ENCODE data around the gene KLC1. TPM values are rescaled to one million over a fixed set of nuclear protein-coding genes. Genes with fewer than 3 reads are reported as not detected.

KLC1 gene
- total and polyA plus RNA-seq, 7 donors: 25.0 to 399 (median 216) TPM

- no peak overlapping the region for H3K27ac ChIP-seq
- no peak for TF ChIP-seq EP300 (IDR thresholded peaks at IDR 0.05)
- no peak for TF ChIP-seq CTCF (IDR thresholded peaks at IDR 0.05)
- TF ChIP-seq POLR2AphosphoS5 (IDR thresholded peaks at IDR 0.05): no peak
- TF ChIP-seq POLR2A (IDR thresholded peaks at IDR 0.05): no peak
These were observed 101.6 kb downstream of the KLC1 start for GRCh38 chr14:103730490-103731035.

DNA sequence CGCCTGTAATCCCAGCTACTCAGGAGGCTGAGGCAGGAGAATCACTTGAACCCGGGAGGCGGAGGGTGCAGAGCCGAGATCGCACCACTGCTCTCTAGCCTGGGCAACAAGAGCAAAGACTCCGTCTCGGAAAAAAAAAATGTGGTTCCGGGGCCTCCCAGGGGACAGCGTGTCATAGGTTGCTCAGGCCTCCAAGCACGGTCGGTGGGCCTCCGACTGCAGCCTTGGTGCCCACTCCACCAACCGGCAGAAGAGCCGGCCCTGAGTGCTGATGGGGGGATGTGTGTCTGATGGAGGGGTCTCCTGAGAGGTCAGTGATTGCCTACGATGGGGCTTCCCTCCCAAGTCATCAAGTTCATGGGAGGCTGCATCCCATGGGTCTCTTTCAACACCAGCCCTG, 102.5 kb downstream of the KLC1 start:
- intact Hi-C loops (cut with DNase I): no loop called here
- peaks cover 25 to 70% (median 51%) of the 10 kb centered on the region in 4 donors for H3K36me3 ChIP-seq

More at GRCh38 chr14:103730490-103731035, 101.6 kb downstream of the KLC1 start:
- intact Hi-C loops (cut with DNase I): no loop called here
- 85 to 88% methylated on average over 15 of the region's 15 CpGs for whole genome bisulfite sequencing, 2 donors
- Histone ChIP-seq H3K36me3 (peaks cover 25 to 79% (median 51%) of the 10 kb centered on the region in 4 donors), H3K9me3 (no peaks in the 10 kb centered on the region), H3K4me1 (peaks cover 0 to 13% (median 3%) of the 10 kb centered on the region in 4 donors), H3K27me3 (no peaks in the 10 kb centered on the region), H3K4me3 (no peak overlapping the region)
- DNase-seq: no peak

DNA sequence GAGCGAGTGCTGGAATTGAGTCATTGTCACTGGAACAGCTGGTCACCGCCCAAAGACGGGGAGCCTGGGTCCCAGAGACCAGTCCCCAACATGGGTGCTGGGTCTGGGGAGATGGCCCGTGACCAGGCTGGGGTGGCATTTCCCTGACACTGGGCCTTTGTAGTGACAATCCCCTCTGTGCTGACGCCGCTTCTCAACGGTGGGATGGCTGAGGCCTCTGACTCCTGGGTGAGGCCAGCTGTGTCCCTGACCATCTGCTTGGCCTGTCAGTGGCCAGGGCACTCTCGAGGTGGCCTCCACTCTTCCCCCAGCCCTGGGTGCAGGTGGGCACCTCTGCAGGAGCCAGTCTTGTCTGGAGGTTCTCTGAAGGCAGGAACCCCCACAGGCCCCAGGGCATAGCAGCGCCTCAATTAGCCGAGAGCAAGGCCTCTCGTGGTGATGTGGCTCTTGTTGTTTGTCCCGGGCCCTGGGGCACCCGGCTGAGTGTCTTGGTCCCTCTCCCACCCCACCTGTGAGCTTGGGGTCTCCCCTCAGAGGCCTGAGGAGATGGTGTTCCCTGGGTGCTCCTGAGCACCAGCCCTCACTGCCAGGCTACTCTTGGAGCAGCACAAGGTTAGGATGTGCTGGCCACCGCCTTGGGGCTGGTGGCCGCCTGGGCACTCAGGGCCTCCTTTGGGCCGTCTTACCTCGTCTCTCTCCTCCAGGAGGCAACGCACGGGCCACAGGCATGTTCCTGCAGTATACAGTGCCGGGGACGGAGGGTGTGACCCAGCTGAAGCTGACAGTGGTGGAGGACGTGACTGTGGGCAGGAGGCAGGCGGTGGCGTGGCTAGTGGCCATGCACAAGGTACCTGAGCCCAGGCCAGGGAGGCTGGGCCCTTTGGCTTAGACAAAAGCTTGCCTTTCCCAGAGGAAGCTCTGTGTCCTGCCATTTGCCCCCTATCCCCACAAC, 103.2 kb downstream of the KLC1 start:
- WGBS, 2 donors: 92 to 93% methylated on average over 24 of the region's 24 CpGs
- Histone ChIP-seq H3K27ac (no peak overlapping the region), H3K27me3 (no peaks in the 10 kb centered on the region), H3K36me3 (peaks cover 25 to 70% (median 51%) of the 10 kb centered on the region in 4 donors), H3K9me3 (no peaks in the 10 kb centered on the region), H3K4me1 (peaks cover 0 to 29% (median 16%) of the 10 kb centered on the region in 4 donors), H3K4me3 (no peak overlapping the region)
- TF ChIP-seq POLR2A (IDR thresholded peaks at IDR 0.05) (no peak), POLR2AphosphoS5 (IDR thresholded peaks at IDR 0.05) (no peak), CTCF (IDR thresholded peaks at IDR 0.05) (no peak), EP300 (IDR thresholded peaks at IDR 0.05) (no peak)
- intact Hi-C loops (cut with DNase I): no loop called here
- DNase-seq: no peak

More for the DNA sequence above, 102.5 kb downstream of the KLC1 start:
- DNase-seq: no peak
- H3K27me3 ChIP-seq: no peaks in the 10 kb centered on the region
- TF ChIP-seq EP300 (IDR thresholded peaks at IDR 0.05): no peak
- no peak for TF ChIP-seq POLR2AphosphoS5 (IDR thresholded peaks at IDR 0.05)
- TF ChIP-seq CTCF (IDR thresholded peaks at IDR 0.05): no peak
- TF ChIP-seq POLR2A (IDR thresholded peaks at IDR 0.05): no peak
- H3K27ac ChIP-seq: no peak overlapping the region
- H3K4me3 ChIP-seq: no peak overlapping the region
- H3K4me1 ChIP-seq: peaks cover 0 to 22% (median 10%) of the 10 kb centered on the region in 4 donors
- H3K9me3 ChIP-seq: no peaks in the 10 kb centered on the region
- WGBS, 2 donors: 95% methylated on average over 15 of the region's 15 CpGs

DNA sequence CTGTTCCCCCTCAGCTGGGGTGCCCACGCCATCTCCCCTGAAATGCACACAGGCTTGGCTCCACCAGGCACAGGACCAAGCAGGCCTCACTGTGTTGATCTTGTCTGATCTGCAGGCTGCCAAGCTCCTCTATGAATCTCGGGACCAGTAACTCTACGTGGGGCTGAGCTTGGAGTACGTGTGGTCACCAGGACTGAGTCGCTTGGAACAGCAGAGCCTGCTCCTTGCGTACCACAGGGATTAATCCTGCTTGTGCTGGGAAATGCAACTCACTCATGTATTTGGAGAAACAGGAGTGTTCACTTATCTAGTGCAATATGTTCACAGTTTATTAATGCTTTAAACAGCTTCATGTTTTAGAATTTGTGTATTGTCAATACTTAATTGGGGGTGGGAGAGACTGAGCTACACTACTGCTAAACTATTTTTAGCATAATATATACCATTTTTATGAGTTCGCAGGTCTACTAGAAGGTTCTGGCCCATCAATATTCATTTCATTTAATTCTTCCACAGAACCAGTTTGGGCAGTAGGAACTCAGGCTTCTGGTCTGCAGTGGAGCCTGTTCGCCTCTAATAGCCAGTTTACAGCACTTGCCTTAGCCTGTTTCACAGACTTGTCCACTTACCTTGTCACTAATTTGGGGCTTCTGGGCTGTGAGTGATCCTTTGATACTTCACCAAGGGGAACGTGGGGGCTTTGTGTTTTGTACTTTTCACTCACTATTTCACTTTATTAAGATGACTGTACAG, 104.0 kb downstream of the KLC1 start:
- Histone ChIP-seq H3K27ac (no peak overlapping the region), H3K36me3 (peaks cover 25 to 62% (median 51%) of the 10 kb centered on the region in 4 donors), H3K4me1 (peaks cover 0 to 35% (median 18%) of the 10 kb centered on the region in 4 donors), H3K4me3 (no peak overlapping the region), H3K9me3 (no peaks in the 10 kb centered on the region), H3K27me3 (no peaks in the 10 kb centered on the region)
- intact Hi-C loops (cut with DNase I): no loop called here
- 90 to 91% methylated on average over 9 of the region's 9 CpGs for WGBS, 2 donors
- TF ChIP-seq CTCF (IDR thresholded peaks at IDR 0.05) (no peak), POLR2A (IDR thresholded peaks at IDR 0.05) (no peak), POLR2AphosphoS5 (IDR thresholded peaks at IDR 0.05) (no peak), EP300 (IDR thresholded peaks at IDR 0.05) (no peak)
- peak; percentile 12 for DNase-seq

Measured in sigmoid colon (tissue), 7 donors.